Measurements from ENCODE around the gene NRBF2. TPM values are rescaled to one million over a fixed set of nuclear protein-coding genes. Genes with fewer than 3 reads are reported as not detected.

Gene NRBF2
- polyA plus RNA-seq, 2 of the 4 experiments (the other 2 are of a cell fraction) = 16.6 to 27.6 TPM

DNA sequence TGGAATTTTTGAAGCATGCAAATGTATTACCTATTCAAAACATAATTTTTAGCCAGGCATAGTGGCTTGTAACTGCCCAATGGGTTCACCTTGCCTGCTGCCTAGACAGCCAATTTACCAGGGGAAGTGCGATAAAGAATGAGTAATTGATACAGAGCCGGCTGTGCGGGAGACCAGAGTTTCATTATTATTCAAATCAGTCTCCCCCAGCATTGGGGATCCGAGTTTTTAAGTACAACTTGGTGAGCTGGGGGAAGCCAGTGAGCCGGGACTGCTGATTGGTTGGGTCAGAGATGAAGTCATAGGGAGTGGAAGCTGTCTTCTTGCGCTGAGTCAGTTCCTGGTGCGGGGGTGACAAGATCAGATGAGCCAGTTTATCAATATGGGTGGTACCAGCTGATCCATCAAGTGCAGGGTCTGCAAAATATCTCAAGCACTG is 29.1 kb upstream of the NRBF2 start:
- no peaks in the 10 kb centered on the region for H3K9me3 ChIP-seq
- DNase-seq (ENCODE audit: low read depth in 1 of 2, low spot score in 1 of 2) (no peak), ATAC-seq (no peak), FAIRE-seq (no peak)
- ChIA-PET POLR2A (no interaction called here), CTCF (interaction anchor here (0.6 kb wide), 1 partner anchor 21 kb away, joined by 3 read pairs; no protein-coding TSS in a partner anchor)
- no peak overlapping the region for H3K27ac ChIP-seq
- no peak overlapping the region for H3K4me2 ChIP-seq
- no peaks in the 10 kb centered on the region for H3K4me1 ChIP-seq
- WGBS (ENCODE audit: missing lambda C conversion rate) = 66% methylated on average over 7 of the region's 7 CpGs
- H3K4me3 ChIP-seq = no peak overlapping the region
- TF ChIP-seq RNF2 (IDR thresholded peaks at IDR 0.05; ENCODE audit: borderline replicate concordance, low read depth) = no peak
- no peak for TF ChIP-seq RCOR1 (IDR thresholded peaks at IDR 0.05; ENCODE audit: low read depth, low read length)
- no peak for TF ChIP-seq CTCF (IDR thresholded peaks at IDR 0.05)

- 67% methylated on average over 11 of the region's 11 CpGs for WGBS (ENCODE audit: missing lambda C conversion rate)
- Histone ChIP-seq H3K27ac (no peak overlapping the region), H3K4me2 (no peak overlapping the region), H3K4me1 (no peaks in the 10 kb centered on the region), H3K9me3 (no peaks in the 10 kb centered on the region), H3K4me3 (no peak overlapping the region)
- ChIA-PET CTCF (no interaction called here), POLR2A (no interaction called here)
- FAIRE-seq (no peak), DNase-seq (ENCODE audit: low read depth in 1 of 2, low spot score in 1 of 2) (no peak), ATAC-seq (no peak)
- TF ChIP-seq EHF (CRISPR knock-in tag; IDR thresholded peaks at IDR 0.05) (no peak), SREBF2 (IDR thresholded peaks at IDR 0.05) (no peak), ZNF302 (CRISPR knock-in tag; IDR thresholded peaks at IDR 0.05) (no peak), PHF8 (IDR thresholded peaks at IDR 0.05; ENCODE audit: borderline replicate concordance, low read depth) (no peak), TP53 (CRISPR knock-in tag; IDR thresholded peaks at IDR 0.05) (no peak), NPAS2 (CRISPR knock-in tag; IDR thresholded peaks at IDR 0.05; ENCODE audit: borderline replicate concordance) (no peak), MYC (IDR thresholded peaks at IDR 0.05; ENCODE audit: borderline replicate concordance, low read length) (no peak)
Measured at GRCh38 chr10:63105225-63106110, 27.7 kb upstream of the NRBF2 start.

DNA sequence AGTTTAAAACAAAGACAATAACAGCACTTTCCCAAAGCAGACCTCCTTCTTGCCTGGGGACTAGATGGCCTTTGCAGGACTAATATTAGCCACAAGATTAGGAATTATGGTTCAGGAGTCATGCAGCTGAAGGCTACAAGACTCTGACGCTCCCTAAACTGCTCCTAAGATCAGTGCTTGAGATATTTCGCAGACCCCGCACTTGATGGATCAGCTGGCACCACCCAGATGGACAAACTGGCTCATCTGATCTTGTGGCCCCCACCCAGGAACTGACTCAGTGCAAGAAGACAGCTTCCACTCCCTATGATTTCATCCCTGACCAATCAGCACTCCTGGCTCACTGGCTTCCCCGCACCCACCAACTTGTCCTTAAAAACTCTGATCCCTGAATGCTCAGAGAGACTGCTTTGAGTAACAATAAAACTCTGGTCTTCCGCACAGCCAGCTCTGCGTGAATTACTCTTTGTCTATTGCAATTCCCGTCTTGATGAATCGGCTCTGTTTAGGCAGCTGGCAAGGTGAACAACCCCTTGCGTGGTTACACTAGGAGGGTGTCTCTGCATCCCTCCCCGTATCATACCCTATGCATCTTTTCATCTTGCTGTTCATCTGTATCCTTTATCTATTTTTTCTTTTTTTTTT is 26.9 kb upstream of the NRBF2 start:
- ATAC-seq = no peak

More for the DNA sequence above, 26.9 kb upstream of the NRBF2 start:
- H3K4me3 ChIP-seq = no peak overlapping the region
- 57% methylated on average over 10 of the region's 10 CpGs for WGBS (ENCODE audit: missing lambda C conversion rate)
- FAIRE-seq = no peak
- H3K4me1 ChIP-seq = no peaks in the 10 kb centered on the region
- CTCF ChIA-PET = no interaction called here
- H3K9me3 ChIP-seq = no peaks in the 10 kb centered on the region
- H3K4me2 ChIP-seq = no peak overlapping the region
- no peak overlapping the region for H3K27ac ChIP-seq
- POLR2A ChIA-PET = no interaction called here
- TF ChIP-seq, protein P1, sequence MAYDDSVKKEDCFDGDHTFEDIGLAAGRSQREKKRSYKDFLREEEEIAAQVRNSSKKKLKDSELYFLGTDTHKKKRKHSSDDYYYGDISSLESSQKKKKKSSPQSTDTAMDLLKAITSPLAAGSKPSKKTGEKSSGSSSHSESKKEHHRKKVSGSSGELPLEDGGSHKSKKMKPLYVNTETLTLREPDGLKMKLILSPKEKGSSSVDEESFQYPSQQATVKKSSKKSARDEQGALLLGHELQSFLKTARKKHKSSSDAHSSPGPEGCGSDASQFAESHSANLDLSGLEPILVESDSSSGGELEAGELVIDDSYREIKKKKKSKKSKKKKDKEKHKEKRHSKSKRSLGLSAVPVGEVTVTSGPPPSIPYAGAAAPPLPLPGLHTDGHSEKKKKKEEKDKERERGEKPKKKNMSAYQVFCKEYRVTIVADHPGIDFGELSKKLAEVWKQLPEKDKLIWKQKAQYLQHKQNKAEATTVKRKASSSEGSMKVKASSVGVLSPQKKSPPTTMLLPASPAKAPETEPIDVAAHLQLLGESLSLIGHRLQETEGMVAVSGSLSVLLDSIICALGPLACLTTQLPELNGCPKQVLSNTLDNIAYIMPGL (CRISPR knock-in tag; IDR thresholded peaks at IDR 0.05; ENCODE audit: borderline replicate concordance) = no peak
- no peak for TF ChIP-seq JUNB (IDR thresholded peaks at IDR 0.05)
- TF ChIP-seq CEBPB (IDR thresholded peaks at IDR 0.05) = no peak
- TF ChIP-seq HOXB13 (CRISPR knock-in tag; IDR thresholded peaks at IDR 0.05; ENCODE audit: low read depth) = no peak
- TF ChIP-seq HEYL (CRISPR knock-in tag; IDR thresholded peaks at IDR 0.05) = no peak
- no peak for TF ChIP-seq TFCP2L1 (CRISPR knock-in tag; IDR thresholded peaks at IDR 0.05)
- no peak for TF ChIP-seq ATOH8 (CRISPR knock-in tag; IDR thresholded peaks at IDR 0.05; ENCODE audit: low read depth)
- TF ChIP-seq SMC3 (IDR thresholded peaks at IDR 0.05) = no peak
- no peak for DNase-seq (ENCODE audit: low read depth in 1 of 2, low spot score in 1 of 2)
